Activated CD4-positive, alpha-beta T cell treated with anti-CD3 and anti-CD28 coated beads, Interleukin-2, amount 50 U/mL, for 24 hours (primary cell): ENCODE measurements around the gene MNDA.

ENCODE experiments used
- DNase-seq, 2 donors: peaks; one replicate each; pipeline ENCODE4 v3.0.0-alpha.2; 2020; ENCODE audit warnings: low read depth in 1 of 2, low spot score in 1 of 2

Gene MNDA

DNA sequence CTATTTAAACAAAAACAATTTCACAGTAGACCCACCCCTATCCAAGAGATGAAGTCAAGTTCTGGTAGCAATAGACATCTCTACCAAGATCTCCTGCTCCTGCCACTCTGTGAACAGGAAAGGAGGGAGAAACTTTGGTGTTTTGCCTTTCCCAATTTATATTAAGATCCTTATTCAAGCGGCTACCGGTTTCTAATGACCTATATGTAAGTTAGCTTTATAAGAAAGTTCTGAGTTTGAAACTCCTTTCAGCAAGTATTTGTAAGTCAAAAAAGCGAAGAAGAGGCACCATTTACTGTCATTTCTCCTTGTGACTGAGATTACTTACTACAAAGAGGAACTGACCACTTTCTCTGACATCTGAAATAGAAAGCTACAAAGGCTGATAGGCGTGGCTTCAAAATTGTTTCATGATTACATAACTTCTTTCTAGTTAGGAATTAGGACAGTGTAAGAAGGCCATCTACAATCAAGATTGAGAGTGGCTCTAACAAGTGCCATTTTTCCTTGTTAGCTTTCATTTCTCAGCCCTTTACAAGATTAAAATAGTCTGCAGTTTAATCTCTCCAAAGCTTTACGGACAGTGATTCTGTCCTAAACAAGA lies at the start of gene MNDA:
Gene MNDA (plus strand): TSS at position 448 of the 604 bp plus-strand sequence. CDS start 10,803 bp downstream, outside the sequence.
- DNase-seq: no peak

GRCh38 chr1:158793604-158794003 lies 37.5 kb upstream of the MNDA start:
- DNase-seq: peak in 1 of 2 donors; percentile 3

DNA sequence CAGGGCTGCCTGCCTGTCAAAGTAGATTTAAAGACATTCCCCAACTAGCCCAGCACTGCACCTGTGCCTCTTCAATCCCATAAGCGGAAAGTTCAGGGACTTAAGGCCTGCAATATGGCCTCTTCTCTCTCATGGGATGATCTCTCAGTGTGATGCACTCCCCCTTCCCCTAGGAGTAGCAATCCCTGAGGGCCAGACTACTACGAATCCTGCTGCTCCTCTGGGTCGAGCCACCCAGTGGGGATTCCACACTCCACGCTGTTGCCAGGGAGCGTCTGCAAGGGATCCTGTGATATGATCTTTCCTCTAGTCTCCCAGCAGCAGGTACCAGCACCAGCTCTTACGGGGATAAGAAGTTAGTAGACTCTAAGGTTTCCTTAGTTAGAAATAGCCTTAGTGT lies 36.9 kb upstream of the MNDA start:
- DNase-seq: no peak

- DNase-seq: no peak
Measured at GRCh38 chr1:158798531-158798930, 32.6 kb upstream of the MNDA start.

DNA sequence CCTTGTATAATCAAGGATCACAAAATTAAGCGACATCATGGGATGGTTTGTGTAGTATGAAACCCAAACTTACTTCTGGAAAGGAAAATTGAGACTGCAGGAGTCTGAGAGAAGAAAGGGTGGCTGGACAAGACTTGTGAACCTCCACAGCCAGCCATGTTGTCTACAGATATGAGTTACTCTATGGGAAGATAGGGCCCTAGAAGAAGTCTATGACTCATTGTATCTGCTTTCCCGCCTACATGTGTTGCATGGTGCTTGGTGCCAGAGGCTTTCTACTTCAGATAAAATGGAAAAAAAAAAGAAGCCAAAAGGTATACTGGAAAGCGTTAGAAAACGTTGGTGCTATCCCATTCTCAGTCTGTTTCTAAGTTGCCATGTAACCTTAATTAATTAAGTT lies 31.5 kb upstream of the MNDA start:
- peak in 1 of 2 donors; percentile 22 for DNase-seq

GRCh38 chr1:158800526-158800925 lies 30.6 kb upstream of the MNDA start:
- no peak for DNase-seq

DNA sequence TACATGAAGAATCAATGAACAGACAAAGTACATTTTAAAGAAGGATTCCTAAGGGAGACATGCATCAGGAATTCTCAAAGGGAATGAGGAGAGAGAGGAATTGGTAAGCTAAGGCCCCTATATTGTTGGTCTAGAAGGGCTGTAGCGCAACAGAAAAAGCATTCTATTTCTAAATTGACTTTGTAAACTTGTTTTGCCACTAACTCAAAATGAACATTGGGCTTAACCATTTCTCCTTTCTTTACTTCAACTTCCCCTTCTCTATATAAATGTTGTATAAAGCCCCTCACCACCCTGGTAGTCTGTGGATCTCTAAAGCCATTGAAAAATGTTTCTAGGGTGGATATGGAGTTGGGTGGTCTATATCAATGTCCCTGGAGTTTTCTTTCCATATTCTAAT lies 29.8 kb upstream of the MNDA start:
- DNase-seq: no peak

DNA sequence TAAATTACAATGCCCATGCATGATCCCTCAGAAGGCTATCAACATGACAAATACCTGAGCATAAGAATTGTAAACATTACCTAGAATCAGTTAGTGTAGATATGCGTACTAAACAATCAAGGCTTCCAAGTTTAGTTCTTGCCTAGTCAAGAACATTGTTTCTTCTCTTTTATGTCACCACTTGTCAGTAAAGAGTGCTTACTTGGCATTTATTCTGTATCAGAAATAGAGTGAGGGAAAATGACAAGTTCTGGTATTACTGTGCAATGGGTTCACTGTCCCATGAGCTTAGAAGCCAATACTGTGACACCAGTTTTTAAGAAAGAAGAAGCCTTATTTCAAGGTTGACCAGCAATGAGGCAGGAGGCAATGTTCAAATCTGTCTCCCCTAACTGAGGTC lies 27.5 kb upstream of the MNDA start:
- no peak for DNase-seq

GRCh38 chr1:158806916-158807536 lies 24.1 kb upstream of the MNDA start:
- DNase-seq: no peak

GRCh38 chr1:158809256-158809655 lies 21.9 kb upstream of the MNDA start:
- DNase-seq: no peak

- no peak for DNase-seq
Measured at GRCh38 chr1:158809862-158810261, 21.3 kb upstream of the MNDA start.

DNA sequence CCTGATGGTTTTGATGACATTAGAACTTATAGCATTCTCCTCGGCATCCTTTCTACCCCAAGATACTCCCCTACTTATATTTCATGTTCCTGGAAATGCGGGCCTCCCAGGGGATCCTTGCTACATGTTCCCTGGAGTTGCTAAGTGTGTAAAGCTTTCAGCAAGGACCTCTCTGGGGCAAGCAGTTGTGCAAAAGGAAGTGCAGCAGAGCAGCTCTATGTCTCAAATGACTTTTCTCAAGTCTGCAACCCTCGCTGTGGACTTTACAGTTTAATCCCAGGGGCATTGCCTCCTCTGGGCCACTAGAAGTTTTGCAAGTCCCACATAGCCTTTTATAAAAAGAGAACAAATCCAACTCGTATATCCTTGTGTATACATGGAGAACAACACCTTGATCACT lies 20.8 kb upstream of the MNDA start:
- no peak for DNase-seq

- DNase-seq: no peak
Measured at GRCh38 chr1:158812336-158812735, 18.8 kb upstream of the MNDA start.

DNA sequence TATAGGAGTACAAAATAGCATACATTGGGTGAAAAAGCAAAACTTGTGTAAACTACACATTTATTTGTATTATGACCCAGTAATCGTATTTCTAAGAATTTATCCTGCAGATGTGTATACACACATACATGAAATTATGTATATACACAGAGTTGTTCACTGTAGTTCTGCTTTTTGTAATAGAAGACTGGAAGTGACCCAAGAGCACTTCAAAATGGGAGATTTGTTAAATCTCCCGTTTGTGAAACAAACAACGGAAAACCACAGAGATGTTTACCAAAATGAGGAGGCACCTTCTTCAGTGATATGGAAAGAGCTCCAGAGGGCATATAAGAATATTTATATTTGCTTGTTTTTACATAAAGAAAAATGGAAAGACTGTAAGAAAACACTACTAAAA lies 18.0 kb upstream of the MNDA start:
- no peak for DNase-seq

DNA sequence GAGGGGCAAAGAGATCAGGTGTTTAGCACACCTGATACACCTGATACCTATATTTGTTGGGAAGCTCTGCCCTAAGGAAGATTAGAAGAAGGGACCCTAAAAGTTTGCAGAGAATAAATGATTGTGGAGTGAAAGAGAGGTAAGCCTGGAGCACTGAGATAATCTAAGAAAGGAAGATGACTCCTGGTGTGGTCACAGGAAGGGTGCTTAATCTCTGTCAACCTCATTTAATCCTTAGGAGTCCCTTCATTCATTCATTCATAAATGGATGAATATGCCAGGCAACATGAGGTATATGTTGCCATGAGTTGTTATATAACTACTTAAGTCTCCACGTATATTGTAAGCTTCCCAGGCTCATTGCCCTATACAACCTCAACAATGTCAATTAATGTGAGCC lies 16.2 kb upstream of the MNDA start:
- DNase-seq: no peak

GRCh38 chr1:158818560-158818959 lies 12.6 kb upstream of the MNDA start:
- DNase-seq: no peak

DNA sequence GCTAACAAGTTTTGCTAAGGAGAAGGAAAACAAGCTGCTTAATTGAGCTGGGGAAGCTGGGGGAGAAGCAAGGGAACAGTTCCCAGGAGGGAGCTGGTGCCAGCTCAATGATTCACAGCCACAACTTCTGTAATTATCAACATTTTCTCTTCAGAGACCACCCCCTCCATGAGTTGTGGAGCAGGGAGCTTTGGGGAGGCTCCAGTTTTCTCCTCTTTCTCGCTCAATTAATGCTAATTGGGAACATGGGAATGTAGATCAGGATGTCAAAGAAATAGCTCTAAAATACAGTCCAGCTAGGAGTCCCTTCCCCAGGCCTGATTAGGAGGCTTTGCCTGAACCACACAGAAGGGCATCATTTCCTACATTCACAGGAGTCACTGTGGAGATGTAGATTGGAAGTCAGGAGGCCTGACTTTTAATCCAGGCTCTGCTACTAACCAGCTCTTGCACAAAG lies 12.1 kb upstream of the MNDA start:
- DNase-seq: no peak

- DNase-seq: peak in 1 of 2 donors; percentile 16
Measured at GRCh38 chr1:158819461-158820443, 11.4 kb upstream of the MNDA start.

DNA sequence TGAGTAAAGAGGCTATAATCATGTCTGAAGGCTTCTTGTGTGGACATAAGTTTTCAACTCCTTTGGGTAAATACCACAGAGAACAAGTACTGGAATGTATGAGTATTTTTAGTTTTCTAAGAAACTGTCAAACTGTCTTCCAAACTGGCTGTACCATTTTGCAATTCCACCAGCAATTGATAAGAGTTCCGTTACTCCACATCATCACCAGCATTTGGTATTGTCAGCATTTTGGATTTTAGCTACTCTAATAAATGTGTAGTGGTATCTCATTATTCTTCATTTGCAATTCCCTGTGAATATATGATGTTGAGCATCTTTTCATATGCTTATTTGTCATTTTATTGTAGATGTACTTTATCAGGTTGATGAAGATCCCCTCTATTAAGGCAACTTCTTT lies 9.4 kb upstream of the MNDA start:
- no peak for DNase-seq

DNA sequence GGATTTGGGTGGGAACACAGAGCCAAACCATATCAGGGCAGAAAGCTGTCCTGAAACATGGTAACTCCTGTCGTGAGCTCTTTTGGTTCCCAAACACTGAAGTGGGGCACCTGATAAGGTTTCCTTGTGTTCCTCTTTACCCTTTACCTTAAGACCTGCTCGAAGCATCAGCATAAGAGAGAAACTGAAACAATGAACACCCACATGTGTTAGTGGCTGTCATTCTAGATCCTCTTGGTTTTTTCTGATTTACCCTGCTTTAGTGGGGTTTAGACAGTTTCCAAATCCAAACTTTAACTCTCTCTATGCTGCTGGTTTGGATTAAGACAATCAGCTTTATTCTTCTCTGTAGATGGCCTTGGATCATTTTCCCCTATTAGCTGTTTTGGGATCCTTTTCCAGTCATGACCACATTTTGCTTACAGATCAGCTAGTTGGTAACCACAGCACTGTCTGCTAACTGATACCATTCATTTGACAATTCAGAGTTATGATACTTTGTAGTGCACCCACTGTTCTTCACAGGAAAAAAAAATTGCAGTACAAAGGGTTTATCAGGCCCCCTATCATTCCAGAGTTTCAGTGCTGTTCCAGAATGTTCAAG lies 975 bp upstream of the MNDA start:
- no peak for DNase-seq

GRCh38 chr1:158833264-158833663 lies 2.1 kb downstream of the MNDA start:
- no peak for DNase-seq
